Stimulated activated CD8-positive, alpha-beta memory T cell treated with anti-CD3 and anti-CD28 coated beads, Interleukin-2, amount 100 ng/mL, for 1 hour (primary cell): ENCODE results near the gene ARHGAP23.

Experiments used
- DNase-seq, 2 donors: peaks; one replicate each; pipeline ENCODE4 v3.0.0-alpha.2; 2020; ENCODE audit warnings: low read depth in 2 of 2

Gene ARHGAP23

GRCh38 chr17:38441429-38442061 is 13.3 kb downstream of the ARHGAP23 start:
- no peak for DNase-seq

GRCh38 chr17:38442548-38442947 is 14.3 kb downstream of the ARHGAP23 start:
- DNase-seq = no peak

GRCh38 chr17:38443356-38444031 is 15.2 kb downstream of the ARHGAP23 start:
- no peak for DNase-seq

GRCh38 chr17:38444151-38444550 is 15.9 kb downstream of the ARHGAP23 start:
- peak in 1 of 2 donors; percentile 16 for DNase-seq

- DNase-seq = no peak
Observed at GRCh38 chr17:38447502-38448085, 19.3 kb downstream of the ARHGAP23 start.

- DNase-seq = no peak
Observed at GRCh38 chr17:38448208-38448771, 20.0 kb downstream of the ARHGAP23 start.

GRCh38 chr17:38449364-38449763 is 21.1 kb downstream of the ARHGAP23 start:
- DNase-seq = no peak

- no peak for DNase-seq
Observed at GRCh38 chr17:38450557-38451029, 22.3 kb downstream of the ARHGAP23 start.

GRCh38 chr17:38451030-38451839 is 23.0 kb downstream of the ARHGAP23 start:
- DNase-seq = no peak

GRCh38 chr17:38451840-38452529 is 23.7 kb downstream of the ARHGAP23 start:
- DNase-seq = no peak

- no peak for DNase-seq
Observed at GRCh38 chr17:38452719-38453118, 24.5 kb downstream of the ARHGAP23 start.

- no peak for DNase-seq
Observed at GRCh38 chr17:38453951-38454421, 25.7 kb downstream of the ARHGAP23 start.

GRCh38 chr17:38454532-38454931 is 26.3 kb downstream of the ARHGAP23 start:
- DNase-seq = no peak

- no peak for DNase-seq
Observed at GRCh38 chr17:38455288-38455915, 27.1 kb downstream of the ARHGAP23 start.

- no peak for DNase-seq
Observed at GRCh38 chr17:38456031-38456815, 28.0 kb downstream of the ARHGAP23 start.

- no peak for DNase-seq
Observed at GRCh38 chr17:38457577-38458371, 29.5 kb downstream of the ARHGAP23 start.

- DNase-seq = no peak
Observed at GRCh38 chr17:38458521-38458920, 30.3 kb downstream of the ARHGAP23 start.

GRCh38 chr17:38459567-38459966 is 31.3 kb downstream of the ARHGAP23 start:
- no peak for DNase-seq
